WTC11 (cell line): ENCODE data around the gene HTRA2.

Source experiments
- ATF1 ChIP-seq: sonication (generic); formaldehyde crosslinking; IDR thresholded peaks from 2 replicates; pipeline ENCODE4 v1.8.1; 2023; ENCODE audit warnings: mild to moderate bottlenecking, moderate library complexity, missing genetic modification reagents
- CREM ChIP-seq: sonication (generic); formaldehyde crosslinking; IDR thresholded peaks from 2 replicates; pipeline ENCODE4 v1.8.1; 2022; ENCODE audit warnings: mild to moderate bottlenecking, missing genetic modification reagents, moderate library complexity
- CTCF ChIP-seq: fragments of 200-600 bp; IDR thresholded peaks from 2 replicates; pipeline ENCODE4 v1.8.0; 2022; ENCODE audit warnings: antibody characterized with exemption
- ESRRA ChIP-seq: sonication (generic); formaldehyde crosslinking; IDR thresholded peaks from 2 replicates; pipeline ENCODE4 v1.8.1; 2022; ENCODE audit warnings: mild to moderate bottlenecking, missing genetic modification reagents, borderline replicate concordance
- NFYB ChIP-seq: sonication (generic); formaldehyde crosslinking; conservative IDR thresholded peaks from 2 replicates; pipeline ENCODE4 v1.8.0; 2022; ENCODE audit warnings: low read depth, missing genetic modification reagents
- OVOL2 ChIP-seq: fragments of 250-450 bp; sonication (Bioruptor Pico); IDR thresholded peaks from 2 replicates; pipeline ENCODE4 v1.9.0; 2021; ENCODE audit warnings: mild to moderate bottlenecking, borderline replicate concordance
- PREB ChIP-seq: sonication (generic); formaldehyde crosslinking; IDR thresholded peaks from 2 replicates; pipeline ENCODE4 v1.8.1; 2022; ENCODE audit warnings: mild to moderate bottlenecking, missing genetic modification reagents, moderate library complexity, borderline replicate concordance
- RELA ChIP-seq: sonication (generic); formaldehyde crosslinking; IDR thresholded peaks from 2 replicates; pipeline ENCODE4 v1.8.1; 2022; ENCODE audit warnings: missing genetic modification reagents, mild to moderate bottlenecking, borderline replicate concordance
- RORB ChIP-seq: fragments of 250-450 bp; sonication (Bioruptor Pico); IDR thresholded peaks from 2 replicates; pipeline ENCODE4 v1.9.0; 2021; ENCODE audit warnings: mild to moderate bottlenecking
- TCF7 ChIP-seq: sonication (generic); formaldehyde crosslinking; IDR thresholded peaks from 2 replicates; pipeline ENCODE4 v1.8.0; 2022; ENCODE audit warnings: mild to moderate bottlenecking, low read depth, missing genetic modification reagents, moderate library complexity
- USF2 ChIP-seq: sonication (generic); formaldehyde crosslinking; IDR thresholded peaks from 2 replicates; pipeline ENCODE4 v1.8.1; 2023; ENCODE audit warnings: mild to moderate bottlenecking, missing genetic modification reagents, moderate library complexity
- TF ChIP-seq, protein P1 (sequence below): sonication (generic); formaldehyde crosslinking; IDR thresholded peaks from 2 replicates; pipeline ENCODE4 v1.8.0; 2023; ENCODE audit warnings: missing genetic modification reagents, mild to moderate bottlenecking, borderline replicate concordance
- TF ChIP-seq, protein P2 (sequence below): fragments of 250-450 bp; sonication (Bioruptor Pico); IDR thresholded peaks from 2 replicates; pipeline ENCODE4 v2.1.2; 2022; ENCODE audit warnings: mild to moderate bottlenecking, moderate library complexity
- TF ChIP-seq, protein P3 (sequence below): sonication (generic); formaldehyde crosslinking; IDR thresholded peaks from 2 replicates; pipeline ENCODE4 v1.8.1; 2022; ENCODE audit warnings: low read depth, mild to moderate bottlenecking, moderate library complexity, missing genetic modification reagents, borderline replicate concordance

- no peak for TF ChIP-seq CREM
- TF ChIP-seq RORB (CRISPR knock-in tag), result no peak
- TF ChIP-seq, protein P1, sequence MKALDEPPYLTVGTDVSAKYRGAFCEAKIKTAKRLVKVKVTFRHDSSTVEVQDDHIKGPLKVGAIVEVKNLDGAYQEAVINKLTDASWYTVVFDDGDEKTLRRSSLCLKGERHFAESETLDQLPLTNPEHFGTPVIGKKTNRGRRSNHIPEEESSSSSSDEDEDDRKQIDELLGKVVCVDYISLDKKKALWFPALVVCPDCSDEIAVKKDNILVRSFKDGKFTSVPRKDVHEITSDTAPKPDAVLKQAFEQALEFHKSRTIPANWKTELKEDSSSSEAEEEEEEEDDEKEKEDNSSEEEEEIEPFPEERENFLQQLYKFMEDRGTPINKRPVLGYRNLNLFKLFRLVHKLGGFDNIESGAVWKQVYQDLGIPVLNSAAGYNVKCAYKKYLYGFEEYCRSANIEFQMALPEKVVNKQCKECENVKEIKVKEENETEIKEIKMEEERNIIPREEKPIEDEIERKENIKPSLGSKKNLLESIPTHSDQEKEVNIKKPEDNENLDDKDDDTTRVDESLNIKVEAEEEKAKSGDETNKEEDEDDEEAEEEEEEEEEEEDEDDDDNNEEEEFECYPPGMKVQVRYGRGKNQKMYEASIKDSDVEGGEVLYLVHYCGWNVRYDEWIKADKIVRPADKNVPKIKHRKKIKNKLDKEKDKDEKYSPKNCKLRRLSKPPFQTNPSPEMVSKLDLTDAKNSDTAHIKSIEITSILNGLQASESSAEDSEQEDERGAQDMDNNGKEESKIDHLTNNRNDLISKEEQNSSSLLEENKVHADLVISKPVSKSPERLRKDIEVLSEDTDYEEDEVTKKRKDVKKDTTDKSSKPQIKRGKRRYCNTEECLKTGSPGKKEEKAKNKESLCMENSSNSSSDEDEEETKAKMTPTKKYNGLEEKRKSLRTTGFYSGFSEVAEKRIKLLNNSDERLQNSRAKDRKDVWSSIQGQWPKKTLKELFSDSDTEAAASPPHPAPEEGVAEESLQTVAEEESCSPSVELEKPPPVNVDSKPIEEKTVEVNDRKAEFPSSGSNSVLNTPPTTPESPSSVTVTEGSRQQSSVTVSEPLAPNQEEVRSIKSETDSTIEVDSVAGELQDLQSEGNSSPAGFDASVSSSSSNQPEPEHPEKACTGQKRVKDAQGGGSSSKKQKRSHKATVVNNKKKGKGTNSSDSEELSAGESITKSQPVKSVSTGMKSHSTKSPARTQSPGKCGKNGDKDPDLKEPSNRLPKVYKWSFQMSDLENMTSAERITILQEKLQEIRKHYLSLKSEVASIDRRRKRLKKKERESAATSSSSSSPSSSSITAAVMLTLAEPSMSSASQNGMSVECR (CRISPR knock-in tag), result no peak
- TF ChIP-seq ATF1 (CRISPR knock-in tag), result no peak
- no peak for TF ChIP-seq RELA (CRISPR knock-in tag)
- no peak for TF ChIP-seq ESRRA (CRISPR knock-in tag)
- no peak for TF ChIP-seq TCF7 (CRISPR knock-in tag)
- TF ChIP-seq NFYB (CRISPR knock-in tag), result no peak
- no peak for TF ChIP-seq CTCF
- no peak for TF ChIP-seq PREB (CRISPR knock-in tag)
- no peak for TF ChIP-seq USF2 (CRISPR knock-in tag)
- TF ChIP-seq, protein P2, sequence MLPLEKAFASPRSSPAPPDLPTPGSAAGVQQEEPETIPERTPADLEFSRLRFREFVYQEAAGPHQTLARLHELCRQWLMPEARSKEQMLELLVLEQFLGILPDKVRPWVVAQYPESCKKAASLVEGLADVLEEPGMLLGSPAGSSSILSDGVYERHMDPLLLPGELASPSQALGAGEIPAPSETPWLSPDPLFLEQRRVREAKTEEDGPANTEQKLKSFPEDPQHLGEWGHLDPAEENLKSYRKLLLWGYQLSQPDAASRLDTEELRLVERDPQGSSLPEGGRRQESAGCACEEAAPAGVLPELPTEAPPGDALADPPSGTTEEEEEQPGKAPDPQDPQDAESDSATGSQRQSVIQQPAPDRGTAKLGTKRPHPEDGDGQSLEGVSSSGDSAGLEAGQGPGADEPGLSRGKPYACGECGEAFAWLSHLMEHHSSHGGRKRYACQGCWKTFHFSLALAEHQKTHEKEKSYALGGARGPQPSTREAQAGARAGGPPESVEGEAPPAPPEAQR (CRISPR knock-in tag), result no peak
- TF ChIP-seq, protein P3, sequence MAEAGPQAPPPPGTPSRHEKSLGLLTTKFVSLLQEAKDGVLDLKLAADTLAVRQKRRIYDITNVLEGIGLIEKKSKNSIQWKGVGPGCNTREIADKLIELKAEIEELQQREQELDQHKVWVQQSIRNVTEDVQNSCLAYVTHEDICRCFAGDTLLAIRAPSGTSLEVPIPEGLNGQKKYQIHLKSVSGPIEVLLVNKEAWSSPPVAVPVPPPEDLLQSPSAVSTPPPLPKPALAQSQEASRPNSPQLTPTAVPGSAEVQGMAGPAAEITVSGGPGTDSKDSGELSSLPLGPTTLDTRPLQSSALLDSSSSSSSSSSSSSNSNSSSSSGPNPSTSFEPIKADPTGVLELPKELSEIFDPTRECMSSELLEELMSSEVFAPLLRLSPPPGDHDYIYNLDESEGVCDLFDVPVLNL (CRISPR knock-in tag), result no peak
- no peak for TF ChIP-seq OVOL2 (CRISPR knock-in tag)
These were observed 40.0 kb downstream of the HTRA2 start for GRCh38 chr2:74569686-74570085.
